Skeletal muscle cell (primary cell): ENCODE measurements around the gene PLA2G2E.

Experiments used
- DNase-seq: peaks from one replicate; pipeline ENCODE4 v3.0.0-alpha.2; 2010; ENCODE audit warnings: low read depth
- H3K4me3 ChIP-seq: 2 replicates; pipeline ENCODE4 v1.5.1; 2011; ENCODE audit warnings: low read depth, mild to moderate bottlenecking, control low read depth, low read length, moderate library complexity

The PLA2G2E gene, protein sequence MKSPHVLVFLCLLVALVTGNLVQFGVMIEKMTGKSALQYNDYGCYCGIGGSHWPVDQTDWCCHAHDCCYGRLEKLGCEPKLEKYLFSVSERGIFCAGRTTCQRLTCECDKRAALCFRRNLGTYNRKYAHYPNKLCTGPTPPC

GRCh38 chr1:19923137-19923952 is at the start of gene PLA2G2E:
Gene PLA2G2E (minus strand): TSS chr1:19923617. CDS start chr1:19923559, 58 bp downstream.
- DNase-seq: no peak

DNA sequence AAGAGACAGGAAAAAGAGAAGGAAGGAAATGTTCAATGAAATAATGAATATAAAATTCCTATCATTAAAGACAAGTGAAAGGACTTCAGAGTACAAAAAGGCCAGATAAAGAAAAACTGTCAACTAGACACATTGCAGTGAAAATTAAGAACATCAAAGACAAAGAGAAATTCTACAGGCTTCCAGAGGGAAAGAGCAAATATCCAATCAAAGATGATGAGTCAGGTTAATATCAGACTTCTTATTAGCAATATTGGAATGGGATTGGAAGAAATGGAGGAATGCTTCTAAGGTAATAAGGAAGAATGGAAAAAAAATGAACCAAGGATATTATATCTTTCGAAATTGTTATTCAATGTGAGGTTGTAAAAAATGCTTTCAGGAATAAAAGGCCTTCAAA is 48.2 kb upstream of the PLA2G2E start:
- no peak overlapping the region for H3K4me3 ChIP-seq
- DNase-seq: no peak

More at GRCh38 chr1:19923137-19923952, at the start of gene PLA2G2E:
- H3K4me3 ChIP-seq: no peak within 1 kb of the TSS

- no peak overlapping the region for H3K4me3 ChIP-seq
- DNase-seq: no peak
Observed at GRCh38 chr1:19969898-19970660, 46.7 kb upstream of the PLA2G2E start.

DNA sequence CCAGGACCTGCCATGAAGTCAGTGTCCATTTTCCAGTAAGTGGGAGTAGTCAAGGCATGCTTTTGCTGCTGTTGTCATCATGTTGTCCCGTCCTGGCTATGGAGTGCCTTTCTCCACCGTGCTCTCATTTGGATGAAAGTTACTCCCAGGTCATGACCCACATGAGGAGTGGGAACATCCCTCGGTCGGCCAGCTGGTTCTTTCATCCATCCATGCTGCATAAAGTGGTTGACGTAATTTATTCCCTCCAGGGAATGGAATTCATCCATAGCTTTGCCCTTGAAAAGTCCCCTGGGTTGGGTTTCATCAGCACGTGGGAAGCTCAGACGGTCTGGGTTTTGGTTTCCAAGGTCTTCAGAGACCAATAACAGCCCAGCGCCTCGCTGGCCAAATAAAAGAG is 44.4 kb upstream of the PLA2G2E start:
- no peak overlapping the region for H3K4me3 ChIP-seq
- no peak for DNase-seq

GRCh38 chr1:19964542-19964941 is 41.1 kb upstream of the PLA2G2E start:
- no peak for DNase-seq
- H3K4me3 ChIP-seq: no peak overlapping the region

- H3K4me3 ChIP-seq: no peak overlapping the region
- DNase-seq: no peak
Observed at GRCh38 chr1:19963636-19964035, 40.2 kb upstream of the PLA2G2E start.

GRCh38 chr1:19960591-19960990 is 37.2 kb upstream of the PLA2G2E start:
- DNase-seq: no peak
- H3K4me3 ChIP-seq: no peak overlapping the region

- DNase-seq: no peak
- no peak overlapping the region for H3K4me3 ChIP-seq
Observed at GRCh38 chr1:19957779-19958178, 34.4 kb upstream of the PLA2G2E start.

GRCh38 chr1:19955534-19956170 is 32.2 kb upstream of the PLA2G2E start:
- DNase-seq: no peak
- no peak overlapping the region for H3K4me3 ChIP-seq

GRCh38 chr1:19954059-19954458 is 30.6 kb upstream of the PLA2G2E start:
- no peak for DNase-seq
- H3K4me3 ChIP-seq: no peak overlapping the region

DNA sequence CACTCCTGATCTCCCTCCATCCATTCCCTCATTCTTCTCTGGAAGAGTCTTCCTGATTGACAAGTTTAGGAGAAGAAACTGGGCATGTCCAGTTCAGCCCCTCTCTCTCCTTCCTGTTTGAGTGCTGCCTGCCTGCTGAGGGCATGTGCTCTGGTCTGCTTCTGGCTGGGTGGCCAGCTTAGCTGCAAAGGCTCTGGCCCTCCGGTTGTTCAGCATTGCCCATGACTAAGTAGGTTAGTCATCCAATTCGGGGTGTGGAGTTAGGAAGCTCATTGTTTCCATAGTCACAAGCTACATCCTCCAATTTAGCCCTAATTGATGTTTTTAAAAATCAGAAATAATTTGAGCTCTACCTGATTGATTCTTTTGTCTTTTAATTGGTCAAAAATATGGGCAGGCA is 25.6 kb upstream of the PLA2G2E start:
- DNase-seq: peak; percentile 28
- no peak overlapping the region for H3K4me3 ChIP-seq

DNA sequence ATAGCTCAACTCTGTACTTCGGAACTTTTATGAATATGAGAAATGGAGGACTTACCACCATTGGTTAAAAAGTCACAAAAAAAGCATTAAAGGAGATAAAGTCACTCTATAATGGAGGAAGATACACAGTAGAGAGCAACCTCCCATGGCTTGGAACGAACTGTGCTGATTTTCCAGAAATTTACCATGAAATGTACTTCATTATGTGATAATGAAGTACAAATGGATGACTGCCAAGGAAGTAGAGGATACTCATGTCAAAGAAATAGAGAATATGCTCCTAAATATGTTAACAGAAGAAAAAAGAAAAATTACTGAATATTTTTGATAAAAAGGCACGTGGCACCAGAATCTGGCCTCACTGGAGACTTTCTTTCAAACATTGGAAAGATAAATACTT is 23.6 kb upstream of the PLA2G2E start:
- DNase-seq: no peak
- no peak overlapping the region for H3K4me3 ChIP-seq

DNA sequence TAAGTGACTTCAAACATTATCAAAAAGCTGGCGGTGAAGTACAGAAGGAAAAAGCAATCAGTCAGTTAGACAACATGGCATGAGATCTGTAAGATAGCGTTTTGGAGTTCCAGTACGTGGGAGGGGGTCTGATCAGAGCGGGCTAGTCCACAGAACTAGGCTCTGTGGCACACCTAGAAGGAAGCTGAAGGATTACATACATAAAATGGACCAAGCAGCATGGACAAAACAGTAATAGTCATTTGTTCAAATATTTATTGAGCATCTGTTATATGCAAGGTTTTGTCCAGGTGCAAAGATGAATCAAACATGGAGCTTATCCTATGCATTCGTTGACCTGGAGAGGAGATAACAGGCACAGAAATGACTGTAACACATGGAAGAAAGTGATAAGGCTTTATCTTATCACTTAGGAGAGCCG is 22.9 kb upstream of the PLA2G2E start:
- no peak for DNase-seq
- H3K4me3 ChIP-seq: no peak overlapping the region

- H3K4me3 ChIP-seq: no peak overlapping the region
- DNase-seq: no peak
Observed at GRCh38 chr1:19945914-19946313, 22.5 kb upstream of the PLA2G2E start.

DNA sequence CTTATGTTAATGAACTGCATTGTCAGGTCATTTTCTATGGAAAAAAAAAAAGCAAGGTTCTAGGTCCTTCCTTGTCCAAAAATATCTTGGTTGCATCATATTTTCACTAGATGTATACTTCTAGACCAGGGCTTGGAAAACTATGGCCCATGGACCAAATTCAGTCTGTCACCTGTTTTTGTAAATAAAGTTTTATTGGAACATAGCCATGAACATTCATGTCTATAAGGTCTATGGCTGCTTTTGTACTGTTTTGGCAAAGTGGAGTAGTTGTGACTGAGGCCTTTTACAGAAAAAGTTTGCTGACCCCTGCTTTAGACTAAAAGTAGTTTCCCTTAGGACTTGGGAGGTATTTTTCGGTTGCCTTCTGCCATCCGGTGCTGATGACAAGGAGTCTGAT is 19.2 kb upstream of the PLA2G2E start:
- no peak overlapping the region for H3K4me3 ChIP-seq
- no peak for DNase-seq

GRCh38 chr1:19942088-19942487 is 18.7 kb upstream of the PLA2G2E start:
- no peak for DNase-seq
- H3K4me3 ChIP-seq: no peak overlapping the region

DNA sequence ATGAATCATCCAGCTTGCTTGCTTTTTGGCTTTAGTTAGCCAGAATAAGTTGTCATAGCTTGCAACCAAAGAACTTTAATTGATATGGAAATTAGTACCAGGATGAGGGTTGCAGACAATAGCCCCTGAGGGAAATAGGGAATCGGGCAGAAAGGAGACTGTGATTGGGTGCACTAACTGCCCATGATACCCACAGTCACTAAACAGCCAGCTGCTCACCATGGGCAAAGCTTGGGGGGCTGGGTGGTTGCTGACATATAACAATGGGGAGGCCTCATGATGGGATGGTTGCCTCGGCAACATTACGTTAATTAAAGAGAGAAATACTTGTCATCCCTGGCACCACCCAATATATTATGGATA is 17.8 kb upstream of the PLA2G2E start:
- no peak overlapping the region for H3K4me3 ChIP-seq
- DNase-seq: no peak

DNA sequence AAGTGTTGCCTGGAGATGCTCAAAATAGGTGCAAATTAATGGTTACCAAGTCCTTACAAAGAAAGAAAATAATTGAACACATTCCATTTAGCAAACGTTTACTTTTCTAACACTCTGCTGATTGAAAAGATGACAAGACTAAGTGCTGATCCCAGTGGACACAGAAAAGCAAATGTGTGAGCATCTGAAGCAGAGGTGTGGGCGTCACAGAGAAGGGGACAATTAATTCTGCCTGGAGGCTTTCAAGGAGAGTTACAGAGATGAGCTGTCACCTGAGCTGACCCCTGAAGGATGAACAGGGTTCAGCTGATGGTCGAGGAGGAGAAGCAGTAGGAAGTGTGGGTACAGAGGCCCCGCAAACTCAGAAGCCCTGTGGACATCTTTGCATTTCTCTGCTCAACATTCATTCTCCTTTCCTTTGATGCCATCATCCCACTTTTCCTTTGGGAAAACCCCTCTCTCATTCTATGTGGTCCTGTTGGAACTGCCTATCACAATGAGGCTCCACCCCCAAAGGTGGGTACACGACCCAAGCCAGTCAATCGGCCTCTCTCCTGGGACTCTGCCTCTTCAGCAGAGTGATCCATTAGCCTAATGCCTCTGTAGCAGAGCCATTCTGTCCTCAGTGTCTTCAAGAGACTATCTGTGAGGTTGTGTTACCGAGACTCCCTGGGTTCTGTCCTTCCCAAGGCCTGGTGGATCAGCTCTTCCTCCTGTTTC is 17.2 kb upstream of the PLA2G2E start:
- no peak overlapping the region for H3K4me3 ChIP-seq
- no peak for DNase-seq

GRCh38 chr1:19938472-19938871 is 15.1 kb upstream of the PLA2G2E start:
- DNase-seq: no peak
- H3K4me3 ChIP-seq: no peak overlapping the region
